Stimulated activated CD4-positive, alpha-beta T cell treated with anti-CD3 and anti-CD28 coated beads, Interleukin-12 subunit alpha, Interleukin-12 subunit beta, amount 100 ng/mL, for 4 hours (primary cell): ENCODE measurements around the gene DUSP8.
"Not testable (repeated sequence)": the region's sequence is repeated elsewhere in the genome, so short reads cannot be mapped to it uniquely, and the experiment has no call there.

ENCODE experiments used
- DNase-seq: peaks from one replicate; pipeline ENCODE4 v3.0.0-alpha.2; 2020

The DUSP8 gene

GRCh38 chr11:1511937-1512496 is 60.1 kb downstream of the DUSP8 start:
- no peak for DNase-seq

- DNase-seq, result no peak
These were observed 61.1 kb downstream of the DUSP8 start for GRCh38 chr11:1510928-1511327.

GRCh38 chr11:1510351-1510750 is 61.7 kb downstream of the DUSP8 start:
- DNase-seq, result not testable (repeated sequence)

- DNase-seq, result no peak
These were observed 62.3 kb downstream of the DUSP8 start for GRCh38 chr11:1509626-1510255.

GRCh38 chr11:1508986-1509385 is 63.1 kb downstream of the DUSP8 start:
- no peak for DNase-seq

DNA sequence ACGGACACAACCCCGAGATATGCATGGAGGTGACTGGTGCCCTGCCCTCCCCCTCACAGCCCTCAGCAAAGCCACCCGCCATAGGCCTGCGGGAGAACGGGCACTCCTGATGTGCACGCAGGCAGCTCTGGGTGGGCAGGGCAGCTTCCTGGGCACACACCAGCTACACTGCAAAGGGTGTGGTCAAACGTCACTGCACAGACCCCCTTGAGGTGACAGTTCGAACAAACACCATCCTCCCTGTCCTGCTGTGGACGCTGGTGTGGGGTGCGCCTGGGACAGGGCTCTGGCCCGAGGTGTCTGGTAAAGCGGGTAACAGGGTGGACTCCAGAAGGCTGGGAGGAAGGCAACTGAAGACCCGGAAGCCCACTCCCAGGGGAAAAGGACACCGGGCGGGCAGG is 63.6 kb downstream of the DUSP8 start:
- no peak for DNase-seq

GRCh38 chr11:1507381-1508140 is 64.5 kb downstream of the DUSP8 start:
- no peak for DNase-seq

GRCh38 chr11:1506981-1507380 is 65.1 kb downstream of the DUSP8 start:
- no peak for DNase-seq

GRCh38 chr11:1505480-1505879 is 66.6 kb downstream of the DUSP8 start:
- DNase-seq, result no peak

GRCh38 chr11:1504581-1505290 is 67.3 kb downstream of the DUSP8 start:
- no peak for DNase-seq

GRCh38 chr11:1504138-1504537 is 67.9 kb downstream of the DUSP8 start:
- no peak for DNase-seq
